HepG2 (cell line): ENCODE measurements around the gene EFHD2. TPM values are rescaled to one million over a fixed set of nuclear protein-coding genes. Genes with fewer than 3 reads are reported as not detected.

Source experiments
- CBX5 ChIP-seq: sonication (generic); formaldehyde crosslinking; IDR thresholded peaks from 2 replicates; pipeline ENCODE4 v1.4.0; 2020; ENCODE audit warnings: missing genetic modification reagents, borderline replicate concordance
- CHCHD3 ChIP-seq: sonication (generic); formaldehyde crosslinking; IDR thresholded peaks from 2 replicates; pipeline ENCODE4 v1.8.0; 2022; ENCODE audit warnings: mild to moderate bottlenecking, missing genetic modification reagents, moderate library complexity
- EEA1 ChIP-seq: sonication (generic); formaldehyde crosslinking; IDR thresholded peaks from 2 replicates; pipeline ENCODE4 v1.5.1; 2020; ENCODE audit warnings: mild to moderate bottlenecking, missing genetic modification reagents, borderline replicate concordance
- ESRRA ChIP-seq: sonication (generic); formaldehyde crosslinking; IDR thresholded peaks from 2 replicates; pipeline ENCODE4 v1.5.1; 2020; ENCODE audit warnings: mild to moderate bottlenecking, low read depth, missing genetic modification reagents
- HDAC1 ChIP-seq: sonication (generic); formaldehyde crosslinking; IDR thresholded peaks from 2 replicates; pipeline ENCODE4 v1.5.1; 2020; ENCODE audit warnings: mild to moderate bottlenecking, missing genetic modification reagents
- MXD4 ChIP-seq: IDR thresholded peaks from 2 replicates; pipeline ENCODE4 v1.6.1; 2016; ENCODE audit warnings: mild to moderate bottlenecking, missing biosample characterization, missing genetic modification reagents
- NCOR1 ChIP-seq: fragments of 200-600 bp; sonication (generic); IDR thresholded peaks from 2 replicates; pipeline ENCODE4 v1.7.0; 2017; ENCODE audit warnings: antibody characterized with exemption, low read length, borderline replicate concordance
- NFYB ChIP-seq: sonication (generic); formaldehyde crosslinking; IDR thresholded peaks from 2 replicates; pipeline ENCODE4 v1.4.0; 2020; ENCODE audit warnings: missing genetic modification reagents
- PLRG1 ChIP-seq: fragments of 450-650 bp; conservative IDR thresholded peaks from 2 replicates; pipeline ENCODE4 v1.6.1; 2016
- RBAK ChIP-seq: sonication (generic); formaldehyde crosslinking; IDR thresholded peaks from 2 replicates; pipeline ENCODE4 v1.5.1; 2020; ENCODE audit warnings: mild to moderate bottlenecking, missing genetic modification reagents
- RCOR2 ChIP-seq: IDR thresholded peaks from 2 replicates; pipeline ENCODE4 v1.6.1; 2016; ENCODE audit warnings: missing biosample characterization, missing genetic modification reagents
- RFX1 ChIP-seq: fragments of 450-650 bp; IDR thresholded peaks from 2 replicates; pipeline ENCODE4 v1.6.1; 2017
- RFX3 ChIP-seq: IDR thresholded peaks from 2 replicates; pipeline ENCODE4 v1.6.1; 2016; ENCODE audit warnings: missing biosample characterization, missing genetic modification reagents
- SALL2 ChIP-seq: sonication (generic); formaldehyde crosslinking; IDR thresholded peaks from 2 replicates; pipeline ENCODE4 v1.8.1; 2023; ENCODE audit warnings: mild to moderate bottlenecking, missing genetic modification reagents, inconsistent platforms
- SETDB1 ChIP-seq: sonication (generic); formaldehyde crosslinking; IDR thresholded peaks from 2 replicates; pipeline ENCODE4 v1.5.1; 2020; ENCODE audit warnings: missing genetic modification reagents, mild to moderate bottlenecking, borderline replicate concordance
- ZEB1 ChIP-seq: IDR thresholded peaks from 2 replicates; pipeline ENCODE4 v1.6.1; 2012; ENCODE audit warnings: mild to moderate bottlenecking, low read depth, inconsistent platforms; ENCODE audit not compliant: insufficient replicate concordance
- ZFX ChIP-seq: sonication (generic); formaldehyde crosslinking; IDR thresholded peaks from 2 replicates; pipeline ENCODE4 v1.4.0; 2020; ENCODE audit warnings: mild to moderate bottlenecking, low read depth, missing genetic modification reagents, moderate library complexity
- ZNF12 ChIP-seq: sonication (generic); formaldehyde crosslinking; IDR thresholded peaks from 2 replicates; pipeline ENCODE4 v1.5.0; 2020; ENCODE audit warnings: missing genetic modification reagents
- ZNF253 ChIP-seq: sonication (generic); formaldehyde crosslinking; IDR thresholded peaks from 2 replicates; pipeline ENCODE4 v1.8.0; 2022; ENCODE audit warnings: mild to moderate bottlenecking, missing genetic modification reagents, borderline replicate concordance
- ZNF3 ChIP-seq: IDR thresholded peaks from 2 replicates; pipeline ENCODE4 v1.7.0; 2017; ENCODE audit warnings: inconsistent platforms
- ZNF547 ChIP-seq: sonication (generic); formaldehyde crosslinking; IDR thresholded peaks from 2 replicates; pipeline ENCODE4 v1.5.1; 2020; ENCODE audit warnings: mild to moderate bottlenecking, missing genetic modification reagents
- ZNF570 ChIP-seq: sonication (generic); formaldehyde crosslinking; IDR thresholded peaks from 2 replicates; pipeline ENCODE4 v1.4.0; 2020; ENCODE audit warnings: mild to moderate bottlenecking, missing genetic modification reagents, borderline replicate concordance
- ZNF878 ChIP-seq: sonication (generic); formaldehyde crosslinking; IDR thresholded peaks from 2 replicates; pipeline ENCODE4 v1.8.1; 2023; ENCODE audit warnings: mild to moderate bottlenecking, missing genetic modification reagents, moderate library complexity
- polyA plus RNA-seq, 8 experiments: library from polyadenylated mRNA; depleted of rRNA in 3 of 8; stranded (reverse) in 7 of 8; unstranded in 1 of 8; fragments of >200 nt; fragmentation: Illumina TruSeq in 4 of 8; extraction: Trizol in 4 of 8; gene quantifications; 2 replicates each; pipeline versions ENCODE4 v1.2.1 to v1.2.3, GENCODE V29; 2011 to 2016; ENCODE audit warnings: low read depth in 4 of 8, missing spikeins in 1 of 8, mixed read lengths in 1 of 8; ENCODE audit not compliant: insufficient read depth in 1 of 8
- total RNA-seq, 5 experiments: library from RNA; depleted of rRNA; stranded (reverse); fragments of >200 nt; fragmentation: Illumina TruSeq; extraction: Trizol; gene quantifications; 2 replicates each; pipeline ENCODE4 v1.2.3, GENCODE V29; 2016; ENCODE audit warnings: low read depth in 1 of 5
- TF ChIP-seq, protein P1 (sequence below): sonication (generic); formaldehyde crosslinking; IDR thresholded peaks from 2 replicates; pipeline ENCODE4 v1.4.0; 2020; ENCODE audit warnings: missing genetic modification reagents
- TF ChIP-seq, protein P2 (sequence below): sonication (generic); formaldehyde crosslinking; IDR thresholded peaks from 2 replicates; pipeline ENCODE4 v1.5.1; 2020; ENCODE audit warnings: mild to moderate bottlenecking, missing genetic modification reagents, moderate library complexity
- TF ChIP-seq, protein P3 (sequence below): IDR thresholded peaks from 2 replicates; pipeline ENCODE4 v1.6.1; 2016; ENCODE audit warnings: missing genetic modification reagents, missing compliant biosample characterization
- TF ChIP-seq, protein P4 (sequence below): sonication (generic); formaldehyde crosslinking; IDR thresholded peaks from 2 replicates; pipeline ENCODE4 v1.5.0; 2020; ENCODE audit warnings: missing genetic modification reagents

EFHD2 gene
- total and polyA plus RNA-seq, 2 of the 13 experiments (the other 11 are each of a cell fraction or from before 2014, with no cell fraction given): 9.4 to 12.7 TPM

DNA sequence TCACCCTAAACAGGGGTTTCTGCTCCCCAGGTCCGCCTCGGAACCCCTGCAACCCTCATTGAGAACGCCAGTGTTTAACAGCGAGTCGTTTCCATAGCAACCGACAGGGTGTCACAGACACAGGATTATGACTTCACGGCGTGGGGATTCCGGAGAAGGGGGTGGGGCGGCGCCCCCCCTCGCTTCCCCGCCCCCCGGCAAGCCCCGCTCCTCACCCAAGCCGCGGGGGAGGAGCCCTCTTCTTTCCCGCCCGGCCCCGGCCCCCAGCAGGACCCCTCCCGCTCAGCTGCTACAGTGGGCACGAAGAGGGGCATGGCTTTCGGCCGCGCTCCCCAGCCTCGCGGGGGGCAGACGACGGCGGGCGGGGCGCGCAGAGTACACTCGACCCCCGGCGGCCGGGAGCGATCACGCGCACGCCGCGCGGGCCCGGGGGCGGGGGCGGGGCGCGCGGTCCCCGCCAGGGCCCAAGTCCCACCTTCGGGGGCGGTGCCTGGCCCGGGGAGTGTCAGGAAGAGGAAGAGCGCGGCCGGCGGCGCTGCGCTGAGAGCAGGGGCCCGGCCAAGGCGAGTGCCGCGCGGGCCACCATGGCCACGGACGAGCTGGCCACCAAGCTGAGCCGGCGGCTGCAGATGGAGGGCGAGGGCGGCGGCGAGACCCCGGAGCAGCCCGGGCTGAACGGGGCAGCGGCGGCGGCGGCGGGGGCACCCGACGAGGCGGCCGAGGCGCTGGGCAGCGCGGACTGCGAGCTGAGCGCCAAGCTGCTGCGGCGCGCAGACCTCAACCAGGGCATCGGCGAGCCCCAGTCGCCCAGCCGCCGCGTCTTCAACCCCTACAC is at the start of gene EFHD2 (continued):
- peak; percentile 72 for TF ChIP-seq ZFX (CRISPR knock-in tag)
- TF ChIP-seq RFX1: peak; percentile 58
- TF ChIP-seq, protein P1, sequence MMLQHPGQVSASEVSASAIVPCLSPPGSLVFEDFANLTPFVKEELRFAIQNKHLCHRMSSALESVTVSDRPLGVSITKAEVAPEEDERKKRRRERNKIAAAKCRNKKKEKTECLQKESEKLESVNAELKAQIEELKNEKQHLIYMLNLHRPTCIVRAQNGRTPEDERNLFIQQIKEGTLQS: no peak
- peak; percentile 43; the same call in 1 of the 2 replicates for TF ChIP-seq ZNF12 (CRISPR knock-in tag)
- no peak for TF ChIP-seq ZNF253 (CRISPR knock-in tag)
- no peak for TF ChIP-seq ZNF570 (CRISPR knock-in tag)
- no peak for TF ChIP-seq CBX5
- no peak for TF ChIP-seq MXD4 (CRISPR knock-in tag)
- no peak for TF ChIP-seq EEA1 (CRISPR knock-in tag)
- TF ChIP-seq, protein P2, sequence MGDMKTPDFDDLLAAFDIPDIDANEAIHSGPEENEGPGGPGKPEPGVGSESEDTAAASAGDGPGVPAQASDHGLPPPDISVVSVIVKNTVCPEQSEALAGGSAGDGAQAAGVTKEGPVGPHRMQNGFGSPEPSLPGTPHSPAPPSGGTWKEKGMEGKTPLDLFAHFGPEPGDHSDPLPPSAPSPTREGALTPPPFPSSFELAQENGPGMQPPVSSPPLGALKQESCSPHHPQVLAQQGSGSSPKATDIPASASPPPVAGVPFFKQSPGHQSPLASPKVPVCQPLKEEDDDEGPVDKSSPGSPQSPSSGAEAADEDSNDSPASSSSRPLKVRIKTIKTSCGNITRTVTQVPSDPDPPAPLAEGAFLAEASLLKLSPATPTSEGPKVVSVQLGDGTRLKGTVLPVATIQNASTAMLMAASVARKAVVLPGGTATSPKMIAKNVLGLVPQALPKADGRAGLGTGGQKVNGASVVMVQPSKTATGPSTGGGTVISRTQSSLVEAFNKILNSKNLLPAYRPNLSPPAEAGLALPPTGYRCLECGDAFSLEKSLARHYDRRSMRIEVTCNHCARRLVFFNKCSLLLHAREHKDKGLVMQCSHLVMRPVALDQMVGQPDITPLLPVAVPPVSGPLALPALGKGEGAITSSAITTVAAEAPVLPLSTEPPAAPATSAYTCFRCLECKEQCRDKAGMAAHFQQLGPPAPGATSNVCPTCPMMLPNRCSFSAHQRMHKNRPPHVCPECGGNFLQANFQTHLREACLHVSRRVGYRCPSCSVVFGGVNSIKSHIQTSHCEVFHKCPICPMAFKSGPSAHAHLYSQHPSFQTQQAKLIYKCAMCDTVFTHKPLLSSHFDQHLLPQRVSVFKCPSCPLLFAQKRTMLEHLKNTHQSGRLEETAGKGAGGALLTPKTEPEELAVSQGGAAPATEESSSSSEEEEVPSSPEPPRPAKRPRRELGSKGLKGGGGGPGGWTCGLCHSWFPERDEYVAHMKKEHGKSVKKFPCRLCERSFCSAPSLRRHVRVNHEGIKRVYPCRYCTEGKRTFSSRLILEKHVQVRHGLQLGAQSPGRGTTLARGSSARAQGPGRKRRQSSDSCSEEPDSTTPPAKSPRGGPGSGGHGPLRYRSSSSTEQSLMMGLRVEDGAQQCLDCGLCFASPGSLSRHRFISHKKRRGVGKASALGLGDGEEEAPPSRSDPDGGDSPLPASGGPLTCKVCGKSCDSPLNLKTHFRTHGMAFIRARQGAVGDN: peak; percentile 34; the same call in 1 of the 2 replicates
- no peak for TF ChIP-seq HDAC1
- TF ChIP-seq NFYB (CRISPR knock-in tag): no peak
- no peak for TF ChIP-seq CHCHD3
- TF ChIP-seq SALL2 (CRISPR knock-in tag): peak; percentile 21; the same call in 1 of the 2 replicates
- no peak for TF ChIP-seq ESRRA (CRISPR knock-in tag)
- TF ChIP-seq PLRG1: no peak
- TF ChIP-seq ZNF547 (CRISPR knock-in tag): no peak
- peak; percentile 72 for TF ChIP-seq RFX3 (CRISPR knock-in tag)
- no peak for TF ChIP-seq ZEB1
- no peak for TF ChIP-seq ZNF878 (CRISPR knock-in tag)
- no peak for TF ChIP-seq SETDB1 (CRISPR knock-in tag)
- no peak for TF ChIP-seq NCOR1
- TF ChIP-seq ZNF3 (CRISPR knock-in tag): no peak
- TF ChIP-seq, protein P3, sequence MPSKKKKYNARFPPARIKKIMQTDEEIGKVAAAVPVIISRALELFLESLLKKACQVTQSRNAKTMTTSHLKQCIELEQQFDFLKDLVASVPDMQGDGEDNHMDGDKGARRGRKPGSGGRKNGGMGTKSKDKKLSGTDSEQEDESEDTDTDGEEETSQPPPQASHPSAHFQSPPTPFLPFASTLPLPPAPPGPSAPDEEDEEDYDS (CRISPR knock-in tag): no peak
- no peak for TF ChIP-seq RCOR2 (CRISPR knock-in tag)
- TF ChIP-seq, protein P4, sequence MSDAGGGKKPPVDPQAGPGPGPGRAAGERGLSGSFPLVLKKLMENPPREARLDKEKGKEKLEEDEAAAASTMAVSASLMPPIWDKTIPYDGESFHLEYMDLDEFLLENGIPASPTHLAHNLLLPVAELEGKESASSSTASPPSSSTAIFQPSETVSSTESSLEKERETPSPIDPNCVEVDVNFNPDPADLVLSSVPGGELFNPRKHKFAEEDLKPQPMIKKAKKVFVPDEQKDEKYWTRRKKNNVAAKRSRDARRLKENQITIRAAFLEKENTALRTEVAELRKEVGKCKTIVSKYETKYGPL (CRISPR knock-in tag): no peak
- TF ChIP-seq RBAK (CRISPR knock-in tag): no peak
